GM12878 (cell line): Measurements from ENCODE around the gene NPAS3.

Experiments
- CTCF ChIP-seq, 3 experiments: IDR thresholded peaks in 2 of 3; conservative IDR thresholded peaks in 1 of 3; 2 replicates each; pipeline ENCODE4 v1.5.1; 2011; ENCODE audit warnings: low read depth in 3 of 3, low read length in 3 of 3, mild to moderate bottlenecking in 3 of 3, control low read depth in 2 of 3, moderate library complexity in 2 of 3, inconsistent platforms in 1 of 3, mixed read lengths in 1 of 3; ENCODE audit not compliant: control insufficient read depth in 2 of 3, insufficient read depth in 1 of 3; ENCODE audit errors: extremely low read depth in 1 of 3
- MTA3 ChIP-seq: IDR thresholded peaks from 2 replicates; pipeline ENCODE4 v1.6.1; 2012; ENCODE audit warnings: low read length, inconsistent platforms, borderline replicate concordance

GRCh38 chr14:33471776-33472175 lies 533.1 kb downstream of the NPAS3 start:
- no peak for TF ChIP-seq MTA3
- no peak for TF ChIP-seq CTCF (IDR thresholded peaks at IDR 0.05 in 2 of 3, conservative IDR thresholded peaks at IDR 0.05 in 1 of 3; ENCODE audit: control insufficient read depth in 2 of 3, extremely low read depth in 1 of 3, insufficient read depth in 1 of 3, low read depth in 3 of 3, low read length in 3 of 3)
